ENCODE measurements around the gene PPHLN1. TPM values are rescaled to one million over a fixed set of nuclear protein-coding genes. Genes with fewer than 3 reads are reported as not detected.
A peak's percentile ranks its signal among the peaks of the same experiment; 100 is the strongest.
"Not testable (repeated sequence)": the region's sequence is repeated elsewhere in the genome, so short reads cannot be mapped to it uniquely, and the experiment has no call there.

Gene PPHLN1
- polyA plus RNA-seq, 10 donors: 51.7 to 73.3 (median 62.0) TPM

- no peak for DNase-seq
Measured at GRCh38 chr12:42362647-42363260, 36.8 kb downstream of the PPHLN1 start.

- no peak for DNase-seq
Measured at GRCh38 chr12:42364692-42365091, 38.7 kb downstream of the PPHLN1 start.

GRCh38 chr12:42365486-42365885, 39.5 kb downstream of the PPHLN1 start:
- DNase-seq: no peak

- DNase-seq: no peak
Measured at GRCh38 chr12:42370013-42370412, 44.0 kb downstream of the PPHLN1 start.

- DNase-seq: peak; percentile 24 to 59 (median 36)
Measured at GRCh38 chr12:42372154-42372791, 46.3 kb downstream of the PPHLN1 start.

- no peak for DNase-seq
Measured at GRCh38 chr12:42373669-42374068, 47.7 kb downstream of the PPHLN1 start.

- DNase-seq: no peak
Measured at GRCh38 chr12:42380733-42381132, 54.8 kb downstream of the PPHLN1 start.

- DNase-seq: no peak
Measured at GRCh38 chr12:42382013-42382696, 56.2 kb downstream of the PPHLN1 start.

GRCh38 chr12:42385326-42385841, 59.4 kb downstream of the PPHLN1 start:
- no peak for DNase-seq

GRCh38 chr12:42386308-42386707, 60.3 kb downstream of the PPHLN1 start:
- no peak for DNase-seq

- DNase-seq: not testable (repeated sequence)
Measured at GRCh38 chr12:42388086-42388485, 62.1 kb downstream of the PPHLN1 start.

GRCh38 chr12:42394429-42394828, 68.5 kb downstream of the PPHLN1 start:
- no peak for DNase-seq

- DNase-seq: no peak
Measured at GRCh38 chr12:42396473-42397259, 70.7 kb downstream of the PPHLN1 start.

GRCh38 chr12:42402821-42403411, 76.9 kb downstream of the PPHLN1 start:
- no peak for DNase-seq

- no peak for DNase-seq
Measured at GRCh38 chr12:42407306-42407705, 81.3 kb downstream of the PPHLN1 start.

- DNase-seq: no peak
Measured at GRCh38 chr12:42409471-42409870, 83.5 kb downstream of the PPHLN1 start.

GRCh38 chr12:42410340-42410739, 84.4 kb downstream of the PPHLN1 start:
- no peak for DNase-seq

- DNase-seq: no peak
Measured at GRCh38 chr12:42420395-42420794, 94.4 kb downstream of the PPHLN1 start.

- DNase-seq: peak; percentile 19 to 54 (median 23)
Measured at GRCh38 chr12:42421844-42422779, 96.1 kb downstream of the PPHLN1 start.

- DNase-seq: no peak
Measured at GRCh38 chr12:42422785-42423184, 96.8 kb downstream of the PPHLN1 start.
